ENCODE data around the gene WNT5B. TPM values are rescaled to one million over a fixed set of nuclear protein-coding genes. Genes with fewer than 3 reads are reported as not detected.

WNT5B gene
- total RNA-seq, 1 donor from 2014 or later: 2.1 TPM

DNA sequence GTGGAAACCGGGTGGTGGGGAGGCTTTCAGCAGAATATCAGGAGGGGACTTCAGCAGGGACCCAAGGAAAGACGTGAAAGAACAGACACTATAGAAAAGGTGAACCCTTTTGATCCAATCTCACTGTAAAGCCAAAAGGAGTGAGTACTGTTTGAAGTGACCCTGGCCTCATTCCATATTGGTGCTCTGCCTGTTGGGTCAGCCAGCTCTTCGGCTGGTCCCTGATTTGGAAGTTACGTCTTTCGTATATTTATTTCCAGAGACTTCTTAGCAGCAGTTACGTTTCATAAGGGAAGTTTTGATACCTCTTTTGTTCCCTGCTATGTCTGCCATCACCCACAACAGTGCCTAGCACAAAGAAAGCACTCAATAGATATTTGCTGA lies 21.9 kb downstream of the WNT5B start:
- Histone ChIP-seq H3K36me3 (no peaks in the 10 kb centered on the region), H3K27ac (replicated peaks) (peak overlapping the region; percentile 81), H3K27me3 (ENCODE audit: low read depth) (no peaks in the 10 kb centered on the region), H3K4me3 (no peak overlapping the region), H3K4me1 (peaks cover 37% of the 10 kb centered on the region), H3K9me3 (replicated peaks) (no peaks in the 10 kb centered on the region)
- intact Hi-C loops (cut with micrococcal nuclease): loop anchor here (10.0 kb wide), 1 partner anchor 294 kb away; no protein-coding TSS in a partner anchor
- no peak for DNase-seq
- TF ChIP-seq, protein P1, sequence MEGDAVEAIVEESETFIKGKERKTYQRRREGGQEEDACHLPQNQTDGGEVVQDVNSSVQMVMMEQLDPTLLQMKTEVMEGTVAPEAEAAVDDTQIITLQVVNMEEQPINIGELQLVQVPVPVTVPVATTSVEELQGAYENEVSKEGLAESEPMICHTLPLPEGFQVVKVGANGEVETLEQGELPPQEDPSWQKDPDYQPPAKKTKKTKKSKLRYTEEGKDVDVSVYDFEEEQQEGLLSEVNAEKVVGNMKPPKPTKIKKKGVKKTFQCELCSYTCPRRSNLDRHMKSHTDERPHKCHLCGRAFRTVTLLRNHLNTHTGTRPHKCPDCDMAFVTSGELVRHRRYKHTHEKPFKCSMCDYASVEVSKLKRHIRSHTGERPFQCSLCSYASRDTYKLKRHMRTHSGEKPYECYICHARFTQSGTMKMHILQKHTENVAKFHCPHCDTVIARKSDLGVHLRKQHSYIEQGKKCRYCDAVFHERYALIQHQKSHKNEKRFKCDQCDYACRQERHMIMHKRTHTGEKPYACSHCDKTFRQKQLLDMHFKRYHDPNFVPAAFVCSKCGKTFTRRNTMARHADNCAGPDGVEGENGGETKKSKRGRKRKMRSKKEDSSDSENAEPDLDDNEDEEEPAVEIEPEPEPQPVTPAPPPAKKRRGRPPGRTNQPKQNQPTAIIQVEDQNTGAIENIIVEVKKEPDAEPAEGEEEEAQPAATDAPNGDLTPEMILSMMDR (IDR thresholded peaks at IDR 0.05; ENCODE audit: borderline replicate concordance): no peak

DNA sequence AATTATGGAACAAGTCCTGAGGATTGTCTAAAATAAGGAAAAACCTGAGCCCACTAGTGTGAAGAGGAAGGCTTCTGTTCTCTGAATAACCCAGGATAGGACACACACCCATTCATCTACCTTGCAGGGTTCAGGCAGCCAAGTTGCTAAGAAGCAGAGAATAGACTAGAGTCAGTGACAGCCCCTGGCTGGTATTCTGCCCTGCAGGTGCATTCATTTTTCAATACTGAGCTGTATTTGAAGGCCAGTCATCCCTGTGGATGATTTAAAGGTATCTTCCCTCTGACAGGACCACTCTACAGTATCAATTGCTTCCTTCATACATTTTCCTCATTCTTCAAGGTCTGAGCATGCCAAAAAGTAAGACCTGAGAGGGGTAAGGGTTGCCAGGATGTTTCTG lies 22.9 kb downstream of the WNT5B start:
- H3K4me1 ChIP-seq: peaks cover 40% of the 10 kb centered on the region
- DNase-seq: no peak
- H3K27ac ChIP-seq (replicated peaks): no peak overlapping the region
- no peaks in the 10 kb centered on the region for H3K36me3 ChIP-seq
- TF ChIP-seq, protein P1 (IDR thresholded peaks at IDR 0.05; ENCODE audit: borderline replicate concordance): no peak
- intact Hi-C loops (cut with micrococcal nuclease): loop anchor here (2.0 to 10.0 kb wide), 2 partner anchors 141 to 293 kb away; no protein-coding TSS in a partner anchor
- H3K9me3 ChIP-seq (replicated peaks): no peaks in the 10 kb centered on the region
- H3K4me3 ChIP-seq: no peak overlapping the region
- no peaks in the 10 kb centered on the region for H3K27me3 ChIP-seq (ENCODE audit: low read depth)

DNA sequence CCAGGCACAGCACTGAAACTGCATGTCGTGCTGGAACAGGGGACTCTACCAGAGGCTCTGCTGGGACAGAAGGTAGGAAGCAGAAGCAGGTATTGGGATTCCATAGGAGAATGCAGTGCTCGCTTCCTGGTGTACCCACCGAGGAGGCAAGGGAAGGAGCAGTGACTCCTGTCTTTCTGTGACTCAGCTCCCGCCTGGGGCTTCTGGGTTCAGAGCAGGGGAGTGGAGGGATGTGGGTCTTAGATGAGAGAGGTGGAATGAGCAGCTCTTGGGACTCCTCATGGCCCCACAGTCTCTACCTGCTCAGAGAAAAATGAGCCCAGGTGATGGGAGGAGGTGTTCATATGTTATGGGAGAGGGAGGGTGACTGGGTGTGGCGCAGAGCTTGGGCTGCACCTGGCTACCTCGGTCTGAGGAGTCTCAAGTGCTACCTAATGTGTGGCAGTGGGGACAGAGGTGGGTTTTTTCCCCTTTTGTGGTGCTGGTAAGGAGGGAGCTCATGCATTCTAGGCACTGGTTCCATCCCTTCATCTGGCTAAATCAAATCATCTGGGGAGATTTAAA lies 26.3 kb downstream of the WNT5B start:
- no peak overlapping the region for H3K27ac ChIP-seq (replicated peaks)
- H3K4me3 ChIP-seq: no peak overlapping the region
- H3K27me3 ChIP-seq (ENCODE audit: low read depth): no peaks in the 10 kb centered on the region
- intact Hi-C loops (cut with micrococcal nuclease): loop anchor here (10.0 kb wide), 1 partner anchor 289 kb away; no protein-coding TSS in a partner anchor
- no peaks in the 10 kb centered on the region for H3K36me3 ChIP-seq
- DNase-seq: no peak
- TF ChIP-seq, protein P1 (IDR thresholded peaks at IDR 0.05; ENCODE audit: borderline replicate concordance): no peak
- no peaks in the 10 kb centered on the region for H3K9me3 ChIP-seq (replicated peaks)
- peaks cover 57% of the 10 kb centered on the region for H3K4me1 ChIP-seq

DNA sequence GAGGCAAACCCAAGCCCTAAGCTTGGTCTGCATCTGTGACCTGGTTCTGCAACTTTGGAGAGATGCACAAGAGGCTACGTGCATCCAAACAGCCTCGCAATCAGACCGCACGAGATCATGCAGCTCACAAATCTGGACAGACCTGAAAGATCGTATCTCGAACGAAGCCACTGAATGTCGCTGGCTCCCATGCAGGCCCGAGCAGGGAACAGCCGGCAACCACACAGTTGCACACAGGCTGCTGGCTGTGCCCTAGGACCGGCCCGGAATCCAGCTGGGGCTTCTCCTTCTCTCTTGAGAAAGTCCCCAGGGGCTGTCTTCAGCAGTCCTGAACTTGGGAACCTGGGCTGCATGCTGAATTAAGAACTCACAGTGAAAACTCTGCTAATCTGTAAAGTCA lies 27.9 kb downstream of the WNT5B start:
- peaks cover 50% of the 10 kb centered on the region for H3K4me1 ChIP-seq
- TF ChIP-seq, protein P1 (IDR thresholded peaks at IDR 0.05; ENCODE audit: borderline replicate concordance): no peak
- H3K4me3 ChIP-seq: no peak overlapping the region
- intact Hi-C loops (cut with micrococcal nuclease): loop anchor here (10.0 kb wide), 1 partner anchor 288 kb away; no protein-coding TSS in a partner anchor
- no peaks in the 10 kb centered on the region for H3K36me3 ChIP-seq
- H3K27ac ChIP-seq (replicated peaks): peak overlapping the region; percentile 98
- peak; percentile 51 for DNase-seq
- no peaks in the 10 kb centered on the region for H3K9me3 ChIP-seq (replicated peaks)
- H3K27me3 ChIP-seq (ENCODE audit: low read depth): no peaks in the 10 kb centered on the region

DNA sequence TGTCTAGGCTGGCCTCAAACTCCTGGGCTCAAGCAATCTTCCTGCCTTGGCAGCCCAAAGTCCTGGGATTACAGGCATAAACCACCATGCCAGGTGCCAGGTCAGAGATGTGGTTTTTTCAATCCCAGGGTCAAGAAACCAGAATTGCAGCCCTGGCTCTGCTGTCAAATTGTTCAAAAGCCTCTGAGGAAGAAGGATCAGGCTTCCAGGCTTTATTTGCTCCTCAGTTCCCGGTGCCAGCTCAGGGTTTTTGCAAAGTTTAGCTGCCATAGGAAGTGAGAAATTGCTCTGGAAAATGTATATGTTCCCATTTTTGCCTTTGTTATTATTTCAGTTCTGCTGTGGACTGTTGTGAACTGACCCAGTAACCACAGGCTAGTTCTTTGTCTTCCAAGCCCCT lies 28.7 kb downstream of the WNT5B start:
- Histone ChIP-seq H3K9me3 (replicated peaks) (no peaks in the 10 kb centered on the region), H3K4me1 (peaks cover 47% of the 10 kb centered on the region), H3K36me3 (no peaks in the 10 kb centered on the region), H3K4me3 (no peak overlapping the region), H3K27me3 (ENCODE audit: low read depth) (no peaks in the 10 kb centered on the region), H3K27ac (replicated peaks) (peak overlapping the region; percentile 98)
- TF ChIP-seq, protein P1 (IDR thresholded peaks at IDR 0.05; ENCODE audit: borderline replicate concordance): no peak
- DNase-seq: no peak
- intact Hi-C loops (cut with micrococcal nuclease): loop anchor here (10.0 kb wide), 1 partner anchor 287 kb away; no protein-coding TSS in a partner anchor
